Measurements from ENCODE around the gene IL36G.

The IL36G gene

GRCh38 chr2:113018509-113018908 lies 40.7 kb downstream of the IL36G start:
- no peak for DNase-seq (ENCODE audit: low read depth)

- DNase-seq (ENCODE audit: low read depth): no peak
These were observed 43.5 kb downstream of the IL36G start for GRCh38 chr2:113021312-113021711.

- no peak for DNase-seq (ENCODE audit: low read depth)
These were observed 47.0 kb downstream of the IL36G start for GRCh38 chr2:113024764-113025163.

GRCh38 chr2:113025737-113026136 lies 47.9 kb downstream of the IL36G start:
- no peak for DNase-seq (ENCODE audit: low read depth)

- DNase-seq (ENCODE audit: low read depth): no peak
These were observed 49.9 kb downstream of the IL36G start for GRCh38 chr2:113027691-113028090.

GRCh38 chr2:113028112-113028511 lies 50.3 kb downstream of the IL36G start:
- DNase-seq (ENCODE audit: low read depth): no peak

GRCh38 chr2:113032737-113033136 lies 54.9 kb downstream of the IL36G start:
- no peak for DNase-seq (ENCODE audit: low read depth)

- no peak for DNase-seq (ENCODE audit: low read depth)
These were observed 56.2 kb downstream of the IL36G start for GRCh38 chr2:113034016-113034415.

Measured in activated T-helper 9 cell treated with anti-CD3 and anti-CD28 coated beads, Interleukin-2, amount 50 U/mL, for 16 hours (primary cell).